Measurements from ENCODE around the gene SLC25A25.
"Not testable (repeated sequence)": the region's sequence is repeated elsewhere in the genome, so short reads cannot be mapped to it uniquely, and the experiment has no call there.

Gene SLC25A25

GRCh38 chr9:128067645-128068385 lies at the start of gene SLC25A25:
Gene SLC25A25, plus strand, starts transcription at chr9:128068232. Its CDS starts 88 bp downstream, at chr9:128068320.
- DNase-seq: peak; percentile 100

DNA sequence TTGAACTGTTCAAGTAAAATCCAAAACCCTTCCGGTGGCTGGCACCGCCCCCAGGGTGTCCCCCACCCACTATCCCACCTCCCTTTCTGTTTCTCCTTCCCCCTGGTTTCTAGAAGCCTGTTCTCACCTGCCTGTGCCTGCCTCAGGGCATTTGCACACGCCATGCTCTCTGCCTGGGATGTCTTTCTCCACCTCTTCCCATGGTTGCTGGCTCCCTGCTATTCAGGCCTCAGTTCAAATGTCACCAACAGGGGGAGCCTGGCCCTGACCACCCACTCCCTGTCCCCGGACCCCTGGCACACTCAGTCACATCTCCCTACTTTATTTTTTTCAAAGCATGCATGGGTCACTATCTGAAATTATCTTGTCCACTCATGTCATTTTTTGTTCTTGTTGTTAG lies 47.3 kb upstream of the SLC25A25 start:
- no peak for DNase-seq

DNA sequence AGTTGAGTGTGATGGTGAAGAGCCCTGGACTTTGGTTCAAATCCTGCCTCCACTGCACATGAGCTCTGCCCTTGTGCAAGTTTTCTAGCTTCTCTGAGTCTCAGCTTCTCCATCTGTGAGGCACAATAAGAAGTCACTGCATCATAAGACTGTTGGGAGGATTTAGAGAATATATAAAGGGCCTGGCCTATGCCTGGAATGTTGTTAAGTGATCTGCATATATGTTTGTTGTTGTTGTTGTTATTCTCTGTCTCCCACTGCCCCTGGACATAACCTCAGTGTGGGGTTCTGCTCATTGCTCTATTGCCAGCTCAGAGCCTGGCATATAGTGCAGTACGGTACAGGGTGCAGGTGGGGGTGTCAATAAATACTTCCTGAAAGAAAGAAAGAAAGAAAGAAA lies 46.9 kb upstream of the SLC25A25 start:
- DNase-seq: no peak

DNA sequence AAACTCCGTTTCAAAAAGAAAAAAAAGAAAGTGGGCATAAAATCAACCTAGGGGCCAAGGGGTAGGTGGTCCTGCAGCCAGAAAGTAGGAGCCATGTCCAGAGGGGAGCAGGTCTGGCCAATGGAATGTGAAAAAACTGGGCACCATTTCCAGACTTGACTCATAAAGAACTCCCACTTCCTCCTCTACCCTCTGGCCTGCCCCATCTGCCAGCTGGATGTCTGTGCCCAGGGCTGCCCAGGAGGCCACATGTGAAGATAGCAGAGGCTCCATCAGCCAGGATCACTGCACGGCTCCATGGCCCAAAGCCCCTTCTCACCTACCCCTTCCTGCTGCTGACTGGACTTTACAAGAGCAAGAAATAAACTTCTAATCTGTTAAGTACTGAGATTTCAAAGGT lies 45.1 kb upstream of the SLC25A25 start:
- no peak for DNase-seq

GRCh38 chr9:128023671-128024070 lies 44.4 kb upstream of the SLC25A25 start:
- DNase-seq: not testable (repeated sequence)

GRCh38 chr9:128024761-128025308 lies 43.2 kb upstream of the SLC25A25 start:
- no peak for DNase-seq

- no peak for DNase-seq
These were observed 42.3 kb upstream of the SLC25A25 start for GRCh38 chr9:128025736-128026135.

GRCh38 chr9:128026255-128026772 lies 41.7 kb upstream of the SLC25A25 start:
- peak; percentile 81 for DNase-seq

- DNase-seq: peak; percentile 59
These were observed 41.1 kb upstream of the SLC25A25 start for GRCh38 chr9:128026773-128027541.

GRCh38 chr9:128027705-128028104 lies 40.3 kb upstream of the SLC25A25 start:
- DNase-seq: no peak

GRCh38 chr9:128033609-128034008 lies 34.4 kb upstream of the SLC25A25 start:
- DNase-seq: no peak

GRCh38 chr9:128034821-128035652 lies 33.0 kb upstream of the SLC25A25 start:
- peak; percentile 56 for DNase-seq

DNA sequence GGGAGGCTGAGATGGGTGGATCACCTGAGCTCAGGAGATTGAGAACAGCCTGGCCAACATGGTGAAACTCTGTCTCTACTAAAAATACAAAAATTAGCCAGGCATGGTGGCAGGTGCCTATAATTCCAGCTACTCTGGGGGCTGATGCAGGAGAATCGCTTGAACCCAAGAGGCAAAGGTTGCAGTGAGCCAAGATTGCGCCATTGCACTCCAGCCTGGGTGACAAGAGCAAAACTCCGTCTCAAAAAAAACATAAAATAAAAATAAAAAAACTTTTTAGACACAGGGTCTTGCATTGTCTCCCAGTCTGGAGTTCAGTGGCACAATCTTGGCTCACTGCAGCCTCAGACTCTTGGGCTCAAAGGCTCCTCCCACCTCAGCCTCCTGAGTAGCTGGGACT lies 31.5 kb upstream of the SLC25A25 start:
- not testable (repeated sequence) for DNase-seq

- not testable (repeated sequence) for DNase-seq
These were observed 27.2 kb upstream of the SLC25A25 start for GRCh38 chr9:128040783-128041182.

DNA sequence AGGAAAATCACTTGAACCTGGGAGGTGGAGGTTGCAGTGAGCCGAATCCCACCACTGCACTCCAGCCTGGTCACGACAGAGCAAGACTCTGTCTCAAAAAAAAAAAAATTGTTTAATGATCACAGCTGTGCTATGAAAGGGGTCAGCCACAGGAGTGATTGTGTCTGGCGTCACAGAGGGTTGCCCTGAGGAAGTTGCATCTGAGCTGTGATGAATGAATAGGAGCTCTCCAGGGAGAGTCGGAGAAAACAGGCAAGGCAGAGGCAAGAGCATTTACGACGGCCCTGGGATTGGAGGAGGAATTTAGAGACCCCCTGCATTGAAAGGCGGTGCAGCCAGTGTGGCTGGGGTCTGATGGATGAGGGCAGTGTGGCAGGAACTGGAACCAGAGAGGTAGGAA lies 26.0 kb upstream of the SLC25A25 start:
- DNase-seq: no peak

GRCh38 chr9:128043467-128043868 lies 24.6 kb upstream of the SLC25A25 start:
- DNase-seq: no peak

DNA sequence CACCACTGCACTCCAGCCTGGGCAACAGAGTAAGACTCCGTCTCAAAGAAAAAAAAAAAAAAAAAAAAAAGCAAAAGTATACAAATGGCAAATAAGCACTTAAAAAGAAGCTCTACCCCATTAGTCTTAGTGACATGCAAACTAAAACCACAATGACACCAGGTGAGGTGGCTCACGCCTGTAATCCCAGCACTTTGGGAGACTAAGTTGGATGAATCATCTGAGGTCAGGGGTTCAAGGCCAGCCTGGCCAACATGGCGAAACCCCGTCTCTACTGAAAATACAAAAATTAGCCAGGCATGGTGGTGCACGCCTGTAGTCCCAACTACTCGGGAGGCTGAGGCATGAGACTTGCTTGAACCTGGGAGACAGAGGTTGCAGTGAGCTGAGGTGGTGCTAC lies 22.6 kb upstream of the SLC25A25 start:
- DNase-seq: not testable (repeated sequence)

DNA sequence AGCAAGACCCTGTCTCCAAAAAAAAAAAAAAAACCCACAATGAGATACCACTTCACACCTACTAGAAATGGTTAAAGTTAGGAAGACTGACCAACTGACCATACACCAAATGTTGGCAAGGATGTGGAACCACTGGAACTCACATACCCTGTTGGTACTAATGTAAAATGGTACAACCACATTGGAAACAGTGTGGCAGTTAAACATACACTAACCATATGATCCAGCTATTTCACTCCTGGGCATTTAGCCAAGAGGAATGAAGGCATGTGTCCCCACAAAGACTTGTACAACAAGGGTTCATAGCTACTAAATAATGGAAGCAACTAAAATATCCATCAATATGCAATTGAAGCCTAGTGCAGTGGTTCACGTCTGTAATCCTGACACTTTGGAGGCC lies 22.2 kb upstream of the SLC25A25 start:
- no peak for DNase-seq

DNA sequence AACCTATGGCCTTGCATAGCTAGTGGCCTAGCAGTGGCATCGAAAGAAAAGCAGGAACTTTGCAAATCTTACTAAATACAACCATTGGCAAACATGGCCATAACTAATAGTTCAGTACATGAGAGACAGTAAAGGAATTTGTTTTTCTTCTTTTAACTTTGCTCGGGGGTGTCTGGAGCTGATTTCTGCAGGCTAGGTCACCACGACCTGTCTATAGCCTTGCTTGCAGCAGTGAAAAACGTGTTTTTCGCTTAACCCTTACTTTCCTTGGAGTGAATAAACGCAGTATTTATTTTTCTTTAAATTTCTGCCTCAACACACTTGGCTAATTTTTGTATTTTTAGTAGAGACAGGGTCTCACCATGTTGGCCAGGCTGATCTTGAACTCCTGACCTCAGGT lies 20.8 kb upstream of the SLC25A25 start:
- DNase-seq: no peak

DNA sequence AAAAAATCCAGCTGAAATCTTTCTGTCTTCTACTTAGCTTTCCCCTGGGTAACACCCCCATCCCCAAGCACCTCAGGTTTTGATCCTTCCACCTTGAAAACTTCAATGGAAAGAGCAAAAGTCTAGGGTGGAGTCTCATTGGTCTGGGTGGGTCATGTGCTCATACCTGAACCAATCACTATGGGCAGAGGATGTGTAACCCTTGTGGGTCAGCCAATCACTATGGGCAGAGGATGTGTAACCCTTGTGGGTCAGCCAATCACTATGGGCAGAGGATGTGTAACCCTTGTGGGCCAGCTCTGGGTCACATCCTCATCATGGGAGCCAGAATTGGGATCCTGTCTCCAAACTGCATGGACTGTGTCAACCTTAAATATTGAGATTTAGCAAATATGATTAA lies 19.4 kb upstream of the SLC25A25 start:
- DNase-seq: no peak

DNA sequence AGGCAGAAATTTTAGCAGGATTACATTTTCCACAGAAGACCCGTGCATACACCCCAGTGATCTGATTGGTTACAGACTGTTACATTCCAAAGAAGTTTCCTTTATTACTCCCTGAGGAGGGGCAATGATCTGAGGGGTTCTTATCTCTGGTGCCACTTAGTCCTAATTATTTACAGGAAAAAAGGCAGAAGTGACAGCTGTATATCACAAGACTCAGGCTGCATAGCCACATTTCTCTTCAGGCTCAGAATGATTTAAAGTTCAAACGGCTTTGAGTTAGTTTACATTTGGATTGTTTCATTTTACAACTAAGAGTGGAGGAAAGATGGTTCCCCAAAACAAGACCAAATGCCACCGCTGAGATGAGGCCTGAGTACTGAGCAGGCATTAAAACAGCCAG lies 18.2 kb upstream of the SLC25A25 start:
- no peak for DNase-seq

DNA sequence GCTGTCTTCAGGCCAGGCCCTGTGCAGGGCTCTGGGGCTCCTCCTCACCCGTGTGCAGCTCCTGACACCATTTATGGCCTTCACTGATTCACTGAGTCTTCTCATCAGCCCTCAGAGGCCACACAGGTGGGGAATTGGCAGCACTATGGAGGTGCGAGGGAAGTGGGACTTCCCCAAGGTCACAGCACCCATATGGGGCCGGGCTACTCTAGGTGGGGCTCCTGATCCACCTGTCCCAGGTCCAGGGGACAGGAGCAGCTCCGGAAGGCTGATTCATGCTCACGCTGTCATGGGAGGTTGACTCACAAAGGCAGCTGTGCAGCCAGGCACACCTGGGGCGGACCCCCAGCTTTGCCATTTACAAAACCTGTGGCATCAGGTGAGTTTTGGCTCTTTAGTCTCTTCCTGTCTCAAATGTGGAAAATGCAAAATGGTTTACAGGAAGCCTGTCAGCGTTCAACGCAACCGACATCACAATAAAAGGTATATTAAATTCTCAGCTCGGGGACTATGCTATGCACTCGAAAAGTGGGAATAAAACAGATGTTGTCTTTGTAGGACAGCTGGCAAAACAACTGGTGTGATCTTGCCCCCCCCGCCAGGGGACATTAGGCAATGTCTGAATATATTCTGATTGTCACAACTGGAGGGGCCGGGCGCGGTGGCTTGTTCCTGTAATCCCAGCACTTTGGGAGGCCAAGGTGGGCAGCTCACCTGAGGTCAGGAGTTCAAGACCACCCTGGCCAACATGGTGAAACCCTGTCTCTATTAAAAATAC lies 15.9 kb upstream of the SLC25A25 start:
- no peak for DNase-seq
